Panc1 (cell line): Measurements from ENCODE around the gene ANKMY2. TPM values are rescaled to one million over a fixed set of nuclear protein-coding genes. Genes with fewer than 3 reads are reported as not detected.

Experiments used
- ATAC-seq: fragments of 200-7000 bp; cut with Tn5 transposase; 2 replicates; pipeline ENCODE4 v1.9.1; 2020; ENCODE audit warnings: mild to moderate bottlenecking, moderate library complexity
- BruUV-seq: library from RNA; stranded (reverse); fragments of 400-500 nt; replicated peaks from 2 replicates; lab custom pipeline; 2021; lab: Mats Ljungman, UMichigan
- CTCF ChIA-PET: fragments of 300-600 bp; sonication (Branson Sonifier 250); formaldehyde crosslinking; loops from one replicate; lab custom pipeline; 2022; ENCODE audit warnings: antibody characterized with exemption; lab: Charles Lee
- POLR2A ChIA-PET: fragments of 300-600 bp; sonication (Branson Sonifier 250); formaldehyde crosslinking; loops from one replicate; lab custom pipeline; 2022; ENCODE audit warnings: antibody characterized with exemption; lab: Charles Lee
- DNase-seq: peaks from one replicate; pipeline ENCODE4 v3.0.0-alpha.2; 2010; ENCODE audit warnings: low read depth, low spot score
- H3K27ac ChIP-seq: 2 replicates; pipeline ENCODE4 v1.5.1; 2011; ENCODE audit warnings: mild to moderate bottlenecking, low read length, inconsistent platforms
- H3K27me3 ChIP-seq: fragments of 200-500 bp; sonication (Bioruptor generic); 2 replicates; pipeline ENCODE4 v1.6.0; 2014; ENCODE audit warnings: low read length, inconsistent platforms; ENCODE audit not compliant: control insufficient read depth, insufficient read depth
- H3K36me3 ChIP-seq: fragments of 200-500 bp; sonication (Bioruptor generic); 2 replicates; pipeline ENCODE4 v1.5.1; 2014; ENCODE audit warnings: inconsistent platforms, mild to moderate bottlenecking, low read length, moderate library complexity; ENCODE audit not compliant: control insufficient read depth, insufficient read depth
- H3K4me1 ChIP-seq: 2 replicates; pipeline ENCODE4 v1.5.1; 2011; ENCODE audit warnings: inconsistent platforms, mild to moderate bottlenecking, low read length, moderate library complexity; ENCODE audit not compliant: control insufficient read depth, insufficient read depth
- H3K4me3 ChIP-seq, 2 experiments: 2 replicates each; pipeline ENCODE4 v1.5.1; 2011 to 2012; ENCODE audit warnings: low read depth in 2 of 2, low read length in 2 of 2, mild to moderate bottlenecking in 2 of 2, inconsistent platforms in 1 of 2, moderate library complexity in 1 of 2
- H3K9me3 ChIP-seq: fragments of 200-500 bp; sonication (Bioruptor generic); 2 replicates; pipeline ENCODE4 v1.5.1; 2014; ENCODE audit warnings: low read depth, mild to moderate bottlenecking, inconsistent platforms, low read length, moderate library complexity; ENCODE audit not compliant: control insufficient read depth, insufficient read depth
- CTCF ChIP-seq: fragments of 450-650 bp; IDR thresholded peaks from 2 replicates; pipeline ENCODE4 v1.5.1; 2017; ENCODE audit warnings: mild to moderate bottlenecking
- POLR2AphosphoS5 ChIP-seq: IDR thresholded peaks from 2 replicates; pipeline ENCODE4 v1.6.1; 2012; ENCODE audit warnings: mild to moderate bottlenecking, low read depth, low read length, moderate library complexity
- REST ChIP-seq, 2 experiments: IDR thresholded peaks; 2 replicates each; pipeline ENCODE4 v1.6.1; 2011 to 2012; ENCODE audit warnings: low read depth in 2 of 2, control low read depth in 1 of 2, low read length in 1 of 2, mild to moderate bottlenecking in 1 of 2, moderate library complexity in 1 of 2; ENCODE audit not compliant: insufficient read depth in 1 of 2
- SIN3A ChIP-seq: IDR thresholded peaks from 2 replicates; pipeline ENCODE4 v1.6.1; 2012; ENCODE audit warnings: low read depth, mild to moderate bottlenecking, low read length, moderate library complexity, borderline replicate concordance; ENCODE audit not compliant: insufficient read depth
- TCF7L2 ChIP-seq: IDR thresholded peaks from 2 replicates; pipeline ENCODE4 v1.6.1; 2011; ENCODE audit warnings: mild to moderate bottlenecking, low read depth, low read length, inconsistent platforms
- in situ Hi-C: cut with HindIII; loops from 2 replicates; pipeline ENCODE4 v1.10.0; 2016; ENCODE audit warnings: low sequenced_read_pairs, low pct_unique_long_range_greater_than_20kb
- intact Hi-C: fragments of 100-400 bp; cut with micrococcal nuclease; formaldehyde crosslinking; loops from one replicate; pipeline ENCODE4 v1.10.0; 2022; ENCODE audit not compliant: unreplicated experiment
- total RNA-seq: library from RNA; stranded (reverse); gene quantifications from one replicate; pipeline ENCODE4 v1.2.1, GENCODE V29; 2021; ENCODE audit not compliant: unreplicated experiment

The ANKMY2 gene
- total RNA-seq, 1 experiment from 2014 or later, result 18.6 TPM

GRCh38 chr7:16675277-16675676 lies 29.7 kb upstream of the ANKMY2 start:
- intact Hi-C loops (no loop called here), in situ Hi-C loops (no loop called here)
- no peaks in the 10 kb centered on the region for H3K9me3 ChIP-seq
- H3K4me1 ChIP-seq, result no peaks in the 10 kb centered on the region
- H3K27ac ChIP-seq, result no peak overlapping the region
- no peak for DNase-seq
- no peak overlapping the region for H3K4me3 ChIP-seq
- CTCF ChIA-PET, result no interaction called here
- BruUV-seq, result TSS peak; percentile 43
- POLR2A ChIA-PET, result no interaction called here
- TF ChIP-seq REST (IDR thresholded peaks at IDR 0.05; ENCODE audit: insufficient read depth in 1 of 2, low read depth in 2 of 2, low read length in 1 of 2) (no peak), TCF7L2 (no peak), CTCF (no peak), POLR2AphosphoS5 (no peak), SIN3A (no peak)
- H3K36me3 ChIP-seq, result 0 out of 2 replicates have a peak, but pooled peaks cover 7% of the 10 kb centered on the region
- H3K27me3 ChIP-seq, result no peaks in the 10 kb centered on the region
- ATAC-seq, result no peak

- no peak for TF ChIP-seq REST (IDR thresholded peaks at IDR 0.05; ENCODE audit: insufficient read depth in 1 of 2, low read depth in 2 of 2, low read length in 1 of 2)
- TF ChIP-seq SIN3A, result no peak
- TF ChIP-seq POLR2AphosphoS5, result no peak
- no peak for TF ChIP-seq TCF7L2
- no peak for TF ChIP-seq CTCF
- BruUV-seq, result no TSS peak
- CTCF ChIA-PET, result no interaction called here
- Histone ChIP-seq H3K4me1 (peaks cover 16% of the 10 kb centered on the region), H3K9me3 (no peaks in the 10 kb centered on the region), H3K36me3 (peaks cover 7% of the 10 kb centered on the region; the same call in 1 of the 2 replicates), H3K27me3 (no peaks in the 10 kb centered on the region), H3K4me3 (no peak overlapping the region), H3K27ac (no peak overlapping the region)
- intact Hi-C loops, result no loop called here
- ATAC-seq (no peak), DNase-seq (no peak)
- POLR2A ChIA-PET, result interaction anchor here (0.7 kb wide), 1 partner anchor 48 kb away, joined by 7 read pairs; no protein-coding TSS in a partner anchor
- in situ Hi-C loops, result no loop called here
Observed at GRCh38 chr7:16671811-16672210, 26.3 kb upstream of the ANKMY2 start.
